ENCODE measurements around the gene PPM1H. TPM values are rescaled to one million over a fixed set of nuclear protein-coding genes. Genes with fewer than 3 reads are reported as not detected.

Gene PPM1H
- polyA plus RNA-seq, 1 of the 3 experiments (the other 2 are of a cell fraction), result 0.13 TPM

DNA sequence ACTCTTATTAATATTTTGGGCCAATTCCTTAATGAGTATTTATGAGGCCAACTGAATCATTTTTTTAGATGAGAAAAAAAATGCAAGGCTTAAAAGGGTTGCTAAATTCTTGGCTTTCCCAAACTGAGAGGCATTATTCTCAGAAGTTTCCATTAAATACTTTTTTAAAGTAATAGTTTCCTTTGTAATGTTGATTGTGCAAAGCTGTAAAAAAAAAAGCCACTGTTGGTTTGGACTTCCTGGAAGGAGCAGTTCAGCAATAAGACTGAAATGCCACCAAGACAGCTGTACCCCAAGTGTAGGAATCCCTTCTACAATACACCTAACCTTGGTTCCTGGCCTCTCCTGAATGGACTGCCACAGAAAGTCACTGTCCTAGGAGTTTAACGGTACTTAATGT, 237.1 kb downstream of the PPM1H start:
- Histone ChIP-seq H2AFZ (ENCODE audit: low read depth) (peak overlapping the region; percentile 63; the same call in 1 of the 2 replicates), H3K36me3 (replicated peaks in 1 of 2; ENCODE audit: control insufficient read depth in 1 of 2, insufficient read depth in 2 of 2, low read length in 1 of 2) (no peaks in the 10 kb centered on the region), H3F3A (replicated peaks; ENCODE audit: insufficient read depth) (peaks cover 22% of the 10 kb centered on the region), H3K27ac (ENCODE audit: low read depth in 2 of 2, low read length in 1 of 2) (peak overlapping the region in 1 of 2 experiments; percentile 90; a peak in 2 of 4 replicates), H3K4me3 (ENCODE audit: low read depth in 2 of 2, low read length in 1 of 2) (no peak overlapping the region), H4K20me1 (ENCODE audit: insufficient read depth) (no peaks in the 10 kb centered on the region), H3K79me2 (ENCODE audit: insufficient read depth) (no peaks in the 10 kb centered on the region), H3K9me2 (no peaks in the 10 kb centered on the region), H3K9me3 (no peaks in the 10 kb centered on the region), H3K4me2 (peak overlapping the region; percentile 42; the same call in 1 of the 2 replicates), H3K27me3 (ENCODE audit: insufficient read depth) (no peaks in the 10 kb centered on the region), H3K9ac (no peak overlapping the region), H3K4me1 (ENCODE audit: control insufficient read depth in 1 of 2, insufficient read depth in 2 of 2, low read depth in 1 of 2, low read length in 1 of 2) (peaks cover 17 to 35% of the 10 kb centered on the region in 2 experiments; a peak in 3 of 4 replicates)
- WGBS (ENCODE audit: low lambda C conversion rate), result 91% methylated on average over 1 of the region's 1 CpG
- CTCF ChIA-PET, result interaction anchor here (1.1 kb wide), 1 partner anchor 9 kb away, joined by 3 read pairs; no protein-coding TSS in a partner anchor
- POLR2A ChIA-PET, result no interaction called here
- DNase-seq, result no peak
- no peak for TF ChIP-seq EZH2phosphoT487 (IDR thresholded peaks at IDR 0.05; ENCODE audit: borderline replicate concordance, low read depth)

DNA sequence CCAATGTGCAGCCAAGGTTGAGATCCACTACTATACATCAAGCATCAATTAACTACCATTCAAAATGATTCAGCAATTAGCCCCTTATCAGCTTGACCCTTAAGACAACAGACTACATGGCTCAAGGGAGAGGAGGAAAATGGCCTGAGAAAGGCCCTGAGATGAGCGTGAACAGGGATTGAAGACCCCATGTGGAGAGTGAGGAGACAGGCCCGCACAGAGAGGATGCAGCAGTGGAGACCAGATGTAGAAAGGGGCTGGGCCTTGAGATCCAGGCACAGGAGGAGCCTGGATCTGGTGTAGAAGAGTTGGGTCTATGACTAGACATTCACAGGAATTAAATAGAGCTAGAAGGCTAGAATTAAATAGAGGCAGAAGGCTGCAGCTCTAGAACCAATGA, 239.3 kb downstream of the PPM1H start:
- CTCF ChIA-PET, result interaction anchor here (1.3 kb wide), 1 partner anchor 11 kb away, joined by 4 read pairs; no protein-coding TSS in a partner anchor
- H4K20me1 ChIP-seq (ENCODE audit: insufficient read depth), result no peaks in the 10 kb centered on the region
- TF ChIP-seq, protein P1, sequence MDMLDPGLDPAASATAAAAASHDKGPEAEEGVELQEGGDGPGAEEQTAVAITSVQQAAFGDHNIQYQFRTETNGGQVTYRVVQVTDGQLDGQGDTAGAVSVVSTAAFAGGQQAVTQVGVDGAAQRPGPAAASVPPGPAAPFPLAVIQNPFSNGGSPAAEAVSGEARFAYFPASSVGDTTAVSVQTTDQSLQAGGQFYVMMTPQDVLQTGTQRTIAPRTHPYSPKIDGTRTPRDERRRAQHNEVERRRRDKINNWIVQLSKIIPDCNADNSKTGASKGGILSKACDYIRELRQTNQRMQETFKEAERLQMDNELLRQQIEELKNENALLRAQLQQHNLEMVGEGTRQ (IDR thresholded peaks at IDR 0.05; ENCODE audit: borderline replicate concordance, low read depth, low read length), result no peak
- H3K4me2 ChIP-seq, result no peak overlapping the region
- no peak for DNase-seq
- H3K9me2 ChIP-seq, result no peaks in the 10 kb centered on the region
- peaks cover 13% of the 10 kb centered on the region for H3F3A ChIP-seq (replicated peaks; ENCODE audit: insufficient read depth)
- peaks cover 13 to 26% of the 10 kb centered on the region in 2 experiments; a peak in 3 of 4 replicates for H3K4me1 ChIP-seq (ENCODE audit: control insufficient read depth in 1 of 2, insufficient read depth in 2 of 2, low read depth in 1 of 2, low read length in 1 of 2)
- H2AFZ ChIP-seq (ENCODE audit: low read depth), result no peak overlapping the region; the same call in 1 of the 2 replicates
- H3K27me3 ChIP-seq (ENCODE audit: insufficient read depth), result no peaks in the 10 kb centered on the region
- H3K79me2 ChIP-seq (ENCODE audit: insufficient read depth), result no peaks in the 10 kb centered on the region
- no peak overlapping the region for H3K9ac ChIP-seq
- POLR2A ChIA-PET, result no interaction called here
- H3K27ac ChIP-seq (ENCODE audit: low read depth in 2 of 2, low read length in 1 of 2), result no peak overlapping the region
- 90% methylated on average over 2 of the region's 2 CpGs for WGBS (ENCODE audit: low lambda C conversion rate)
- no peak overlapping the region for H3K4me3 ChIP-seq (ENCODE audit: low read depth in 2 of 2, low read length in 1 of 2)
- H3K36me3 ChIP-seq (replicated peaks in 1 of 2; ENCODE audit: control insufficient read depth in 1 of 2, insufficient read depth in 2 of 2, low read length in 1 of 2), result no peaks in the 10 kb centered on the region
- no peaks in the 10 kb centered on the region for H3K9me3 ChIP-seq

DNA sequence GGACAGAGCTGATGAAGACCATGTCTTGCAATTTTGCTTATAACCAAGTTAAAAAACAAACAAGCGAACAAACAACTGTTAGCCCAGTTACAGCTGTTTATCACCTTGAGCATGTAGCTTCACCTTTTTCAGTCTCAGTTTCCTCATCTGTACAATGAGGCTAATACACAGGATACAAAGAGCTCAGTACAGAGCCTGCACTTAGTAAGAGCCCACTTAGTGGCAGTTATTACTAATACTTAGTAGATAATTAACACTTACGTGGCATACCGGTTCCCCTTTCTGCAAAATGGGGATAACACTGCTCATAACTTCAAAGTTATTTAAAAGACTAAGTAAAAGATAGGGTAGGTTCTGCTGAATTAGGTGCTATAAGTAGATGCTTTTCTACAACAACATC, 240.3 kb downstream of the PPM1H start:
- no peak overlapping the region for H3K9ac ChIP-seq
- no peak overlapping the region for H3K27ac ChIP-seq (ENCODE audit: low read depth in 2 of 2, low read length in 1 of 2)
- peaks cover 13 to 17% of the 10 kb centered on the region in 2 experiments; a peak in 3 of 4 replicates for H3K4me1 ChIP-seq (ENCODE audit: control insufficient read depth in 1 of 2, insufficient read depth in 2 of 2, low read depth in 1 of 2, low read length in 1 of 2)
- no peak for DNase-seq
- no peak overlapping the region for H2AFZ ChIP-seq (ENCODE audit: low read depth)
- H3K79me2 ChIP-seq (ENCODE audit: insufficient read depth), result no peaks in the 10 kb centered on the region
- no peaks in the 10 kb centered on the region for H3K36me3 ChIP-seq (replicated peaks in 1 of 2; ENCODE audit: control insufficient read depth in 1 of 2, insufficient read depth in 2 of 2, low read length in 1 of 2)
- peaks cover 13% of the 10 kb centered on the region for H3F3A ChIP-seq (replicated peaks; ENCODE audit: insufficient read depth)
- no peak overlapping the region for H3K4me2 ChIP-seq
- no peaks in the 10 kb centered on the region for H3K9me3 ChIP-seq
- no peaks in the 10 kb centered on the region for H3K27me3 ChIP-seq (ENCODE audit: insufficient read depth)
- H4K20me1 ChIP-seq (ENCODE audit: insufficient read depth), result no peaks in the 10 kb centered on the region
- POLR2A ChIA-PET, result no interaction called here
- CTCF ChIA-PET, result interaction anchor here (1.3 kb wide), 1 partner anchor 10 kb away, joined by 4 read pairs; no protein-coding TSS in a partner anchor
- WGBS (ENCODE audit: low lambda C conversion rate), result 95% methylated on average over 3 of the region's 3 CpGs
- H3K9me2 ChIP-seq, result no peaks in the 10 kb centered on the region
- no peak overlapping the region for H3K4me3 ChIP-seq (ENCODE audit: low read depth in 2 of 2, low read length in 1 of 2)
- TF ChIP-seq SMC3 (IDR thresholded peaks at IDR 0.05; ENCODE audit: low read depth, low read length), result no peak
- no peak for TF ChIP-seq CHD2 (IDR thresholded peaks at IDR 0.05; ENCODE audit: low read length, partially characterized antibody)
- TF ChIP-seq MXI1 (IDR thresholded peaks at IDR 0.05; ENCODE audit: low read depth, low read length), result no peak
- no peak for TF ChIP-seq RFX5 (IDR thresholded peaks at IDR 0.05; ENCODE audit: low read length)
- TF ChIP-seq GATA2 (CRISPR knock-in tag; IDR thresholded peaks at IDR 0.05), result no peak
- no peak for TF ChIP-seq FOSL2 (IDR thresholded peaks at IDR 0.05; ENCODE audit: borderline replicate concordance, low read depth)
- TF ChIP-seq NFIC (IDR thresholded peaks at IDR 0.05; ENCODE audit: borderline replicate concordance), result no peak
- TF ChIP-seq RAD21 (IDR thresholded peaks at IDR 0.05; ENCODE audit: low read length), result no peak
- TF ChIP-seq ZBTB33 (IDR thresholded peaks at IDR 0.05; ENCODE audit: borderline replicate concordance, low read depth), result no peak
- no peak for TF ChIP-seq IRF3 (IDR thresholded peaks at IDR 0.05; ENCODE audit: low read depth, low read length)
- TF ChIP-seq TCF12 (IDR thresholded peaks at IDR 0.05), result no peak
- TF ChIP-seq MEF2A (IDR thresholded peaks at IDR 0.05; ENCODE audit: borderline replicate concordance, low read depth), result no peak
- TF ChIP-seq RXRA (IDR thresholded peaks at IDR 0.05; ENCODE audit: borderline replicate concordance, low read depth), result no peak
- TF ChIP-seq MAX (IDR thresholded peaks at IDR 0.05; ENCODE audit: low read depth), result no peak
- no peak for TF ChIP-seq EP300 (IDR thresholded peaks at IDR 0.05; ENCODE audit: borderline replicate concordance in 1 of 2, low read depth in 1 of 2, low read length in 1 of 2)
